PC-3 (cell line): ENCODE measurements around the gene ADAMTSL2.

Experiments used
- EZH2 ChIP-seq: fragments of 300-600 bp; sonication (generic); IDR thresholded peaks from one replicate; pipeline ENCODE4 v1.6.1; 2017; ENCODE audit warnings: antibody characterized with exemption, mild to moderate bottlenecking, low read length; ENCODE audit not compliant: unreplicated experiment
- EZH2phosphoT487 ChIP-seq: fragments of 300-600 bp; sonication (generic); IDR thresholded peaks from 2 replicates; pipeline ENCODE4 v1.6.1; 2018; ENCODE audit warnings: mild to moderate bottlenecking, antibody characterized with exemption, low read length, borderline replicate concordance
- TF ChIP-seq, protein P1 (sequence below): fragments of 300-600 bp; sonication (generic); conservative IDR thresholded peaks from 2 replicates; pipeline ENCODE4 v1.5.1; 2017; ENCODE audit warnings: antibody characterized with exemption, low read depth, mild to moderate bottlenecking, low read length

DNA sequence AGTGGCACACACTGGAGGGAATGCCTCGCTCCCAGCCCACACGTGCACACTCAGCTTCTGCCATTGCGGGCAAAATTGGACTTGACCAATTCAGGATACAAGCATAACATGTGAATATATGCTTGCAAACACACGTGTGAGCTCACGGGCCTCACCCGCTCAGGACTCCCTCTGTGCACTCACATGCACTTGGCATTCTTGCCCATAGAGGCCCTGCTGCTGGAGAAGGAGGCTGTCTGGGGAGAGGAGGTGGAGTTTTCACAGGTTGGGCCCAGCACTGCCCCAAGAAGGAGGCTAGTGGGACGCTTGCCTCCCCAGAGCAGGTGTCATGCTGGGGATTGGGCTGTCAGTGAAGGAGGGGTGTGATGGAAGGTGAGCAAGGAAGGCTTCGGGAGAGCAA lies 11.4 kb upstream of the ADAMTSL2 start:
- TF ChIP-seq, protein P1, sequence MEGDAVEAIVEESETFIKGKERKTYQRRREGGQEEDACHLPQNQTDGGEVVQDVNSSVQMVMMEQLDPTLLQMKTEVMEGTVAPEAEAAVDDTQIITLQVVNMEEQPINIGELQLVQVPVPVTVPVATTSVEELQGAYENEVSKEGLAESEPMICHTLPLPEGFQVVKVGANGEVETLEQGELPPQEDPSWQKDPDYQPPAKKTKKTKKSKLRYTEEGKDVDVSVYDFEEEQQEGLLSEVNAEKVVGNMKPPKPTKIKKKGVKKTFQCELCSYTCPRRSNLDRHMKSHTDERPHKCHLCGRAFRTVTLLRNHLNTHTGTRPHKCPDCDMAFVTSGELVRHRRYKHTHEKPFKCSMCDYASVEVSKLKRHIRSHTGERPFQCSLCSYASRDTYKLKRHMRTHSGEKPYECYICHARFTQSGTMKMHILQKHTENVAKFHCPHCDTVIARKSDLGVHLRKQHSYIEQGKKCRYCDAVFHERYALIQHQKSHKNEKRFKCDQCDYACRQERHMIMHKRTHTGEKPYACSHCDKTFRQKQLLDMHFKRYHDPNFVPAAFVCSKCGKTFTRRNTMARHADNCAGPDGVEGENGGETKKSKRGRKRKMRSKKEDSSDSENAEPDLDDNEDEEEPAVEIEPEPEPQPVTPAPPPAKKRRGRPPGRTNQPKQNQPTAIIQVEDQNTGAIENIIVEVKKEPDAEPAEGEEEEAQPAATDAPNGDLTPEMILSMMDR, result no peak
- no peak for TF ChIP-seq EZH2
- TF ChIP-seq EZH2phosphoT487, result no peak
